Fibroblast of lung (primary cell): ENCODE data around the gene DHX15. TPM values are rescaled to one million over a fixed set of nuclear protein-coding genes. Genes with fewer than 3 reads are reported as not detected.

Source experiments
- DNase-seq, 2 donors: peaks; one replicate each; pipeline versions ENCODE4 v3.0.0 to v3.0.0-alpha.2; 2010; ENCODE audit warnings: low read depth in 2 of 2
- H2AFZ ChIP-seq: 2 replicates; pipeline ENCODE4 v1.5.1; 2012; ENCODE audit warnings: low read length, control low read depth, inconsistent platforms
- H3K27ac ChIP-seq: 2 replicates; pipeline ENCODE4 v1.5.1; 2011; ENCODE audit warnings: low read length, control low read depth; ENCODE audit not compliant: insufficient read depth
- H3K27me3 ChIP-seq: 2 replicates; pipeline ENCODE4 v1.5.1; 2011; ENCODE audit warnings: mild to moderate bottlenecking, low read length; ENCODE audit not compliant: control insufficient read depth, insufficient read depth
- H3K36me3 ChIP-seq: 2 replicates; pipeline ENCODE4 v1.5.1; 2011; ENCODE audit warnings: low read length; ENCODE audit not compliant: control insufficient read depth, insufficient read depth
- H3K4me1 ChIP-seq: 2 replicates; pipeline ENCODE4 v1.5.1; 2011; ENCODE audit warnings: low read length; ENCODE audit not compliant: control insufficient read depth, insufficient read depth; ENCODE audit errors: extremely low read depth
- H3K4me2 ChIP-seq: 2 replicates; pipeline ENCODE4 v1.5.1; 2011; ENCODE audit warnings: low read length, control low read depth; ENCODE audit not compliant: insufficient read depth; ENCODE audit errors: extremely low read depth
- H3K4me3 ChIP-seq, 4 experiments: fragments of 200-600 bp in 1 of 4; sonication (generic) in 1 of 4; replicated peaks in 1 of 4; 2 replicates each; pipeline ENCODE4 v1.5.1; 2011 to 2016; ENCODE audit warnings: low read length in 4 of 4, low read depth in 3 of 4, mild to moderate bottlenecking in 3 of 4, control low read depth in 2 of 4, inconsistent platforms in 1 of 4, mixed read lengths in 1 of 4; ENCODE audit not compliant: insufficient read depth in 1 of 4; ENCODE audit errors: control extremely low read depth in 1 of 4
- H3K79me2 ChIP-seq: 2 replicates; pipeline ENCODE4 v1.5.1; 2012; ENCODE audit warnings: mild to moderate bottlenecking, low read length, inconsistent platforms; ENCODE audit not compliant: control insufficient read depth, insufficient read depth
- H3K9ac ChIP-seq: 2 replicates; pipeline ENCODE4 v1.5.1; 2011; ENCODE audit warnings: mild to moderate bottlenecking, low read length, control low read depth; ENCODE audit not compliant: insufficient read depth
- H3K9me3 ChIP-seq: 2 replicates; pipeline ENCODE4 v1.5.1; 2012; ENCODE audit warnings: low read depth, low read length; ENCODE audit not compliant: control insufficient read depth, insufficient read depth
- H4K20me1 ChIP-seq: 2 replicates; pipeline ENCODE4 v1.5.1; 2011; ENCODE audit warnings: low read length; ENCODE audit not compliant: control insufficient read depth, insufficient read depth; ENCODE audit errors: extremely low read depth
- CTCF ChIP-seq, 2 donors: IDR thresholded peaks in 1 of 2; conservative IDR thresholded peaks in 1 of 2; 1 replicate in 1 of 2; 2 replicates in 1 of 2; pipeline ENCODE4 v1.5.1; 2011 to 2012; ENCODE audit warnings: low read length in 2 of 2, control low read depth in 1 of 2, inconsistent platforms in 1 of 2, low read depth in 1 of 2, mild to moderate bottlenecking in 1 of 2
- EZH2 ChIP-seq: IDR thresholded peaks from 2 replicates; pipeline ENCODE4 v1.5.1; 2012; ENCODE audit warnings: low read length, control low read depth, mild to moderate bottlenecking; ENCODE audit errors: missing control alignments
- polyA plus RNA-seq, 2 donors: library from polyadenylated mRNA; depleted of rRNA in 1 of 2; stranded (reverse) in 1 of 2; unstranded in 1 of 2; fragments of >200 nt; gene quantifications; 2 replicates each; pipeline ENCODE4 v1.2.1, GENCODE V29; 2011 to 2012; ENCODE audit warnings: missing spikeins in 1 of 2
- total RNA-seq: library from RNA; depleted of rRNA; stranded (reverse); fragments of >200 nt; gene quantifications from 2 replicates; pipeline ENCODE4 v1.2.1, GENCODE V29; 2014

The DHX15 gene
- total and polyA plus RNA-seq, 2 donors (not counting 1 experiment from before 2014, with no cell fraction given): 105 to 136 TPM

- Histone ChIP-seq H3K4me2 (no peak overlapping the region), H3K4me1 (no peaks in the 10 kb centered on the region), H3K36me3 (peaks cover 2% of the 10 kb centered on the region), H3K79me2 (peaks cover 65% of the 10 kb centered on the region), H3K27ac (no peak overlapping the region), H3K27me3 (no peaks in the 10 kb centered on the region), H4K20me1 (no peaks in the 10 kb centered on the region), H3K9ac (no peak overlapping the region), H2AFZ (no peak overlapping the region), H3K4me3 (no peak overlapping the region), H3K9me3 (no peaks in the 10 kb centered on the region)
- TF ChIP-seq EZH2 (no peak), CTCF (conservative IDR thresholded peaks at IDR 0.05 in 1 of 2, IDR thresholded peaks at IDR 0.05 in 1 of 2; ENCODE audit: low read depth in 1 of 2, low read length in 2 of 2) (no peak)
- DNase-seq: no peak
These were observed 40.0 kb downstream of the DHX15 start for GRCh38 chr4:24544208-24544988.

GRCh38 chr4:24537025-24537424 lies 47.3 kb downstream of the DHX15 start:
- no peaks in the 10 kb centered on the region for H3K9me3 ChIP-seq
- H3K4me1 ChIP-seq: no peaks in the 10 kb centered on the region
- H3K9ac ChIP-seq: no peak overlapping the region
- no peak overlapping the region for H3K4me2 ChIP-seq
- H4K20me1 ChIP-seq: no peaks in the 10 kb centered on the region
- H3K36me3 ChIP-seq: peaks cover 5% of the 10 kb centered on the region
- DNase-seq: peak in 1 of 2 donors; percentile 25
- H3K27me3 ChIP-seq: no peaks in the 10 kb centered on the region
- no peak overlapping the region for H3K27ac ChIP-seq
- no peak overlapping the region for H2AFZ ChIP-seq
- TF ChIP-seq EZH2 (no peak), CTCF (conservative IDR thresholded peaks at IDR 0.05 in 1 of 2, IDR thresholded peaks at IDR 0.05 in 1 of 2; ENCODE audit: low read depth in 1 of 2, low read length in 2 of 2) (no peak)
- no peak overlapping the region for H3K4me3 ChIP-seq
- peaks cover 30% of the 10 kb centered on the region for H3K79me2 ChIP-seq

GRCh38 chr4:24535399-24535798 lies 49.0 kb downstream of the DHX15 start:
- no peak for DNase-seq
- no peak overlapping the region for H3K4me3 ChIP-seq
- no peaks in the 10 kb centered on the region for H3K27me3 ChIP-seq
- no peaks in the 10 kb centered on the region for H3K9me3 ChIP-seq
- no peak overlapping the region for H2AFZ ChIP-seq
- no peaks in the 10 kb centered on the region for H3K4me1 ChIP-seq
- no peak overlapping the region for H3K27ac ChIP-seq
- TF ChIP-seq EZH2 (no peak), CTCF (conservative IDR thresholded peaks at IDR 0.05 in 1 of 2, IDR thresholded peaks at IDR 0.05 in 1 of 2; ENCODE audit: low read depth in 1 of 2, low read length in 2 of 2) (no peak)
- H3K79me2 ChIP-seq: peaks cover 29% of the 10 kb centered on the region
- no peaks in the 10 kb centered on the region for H4K20me1 ChIP-seq
- H3K36me3 ChIP-seq: peaks cover 8% of the 10 kb centered on the region
- H3K9ac ChIP-seq: no peak overlapping the region
- H3K4me2 ChIP-seq: no peak overlapping the region
